Measurements from ENCODE around the gene FAIM2.

DNA sequence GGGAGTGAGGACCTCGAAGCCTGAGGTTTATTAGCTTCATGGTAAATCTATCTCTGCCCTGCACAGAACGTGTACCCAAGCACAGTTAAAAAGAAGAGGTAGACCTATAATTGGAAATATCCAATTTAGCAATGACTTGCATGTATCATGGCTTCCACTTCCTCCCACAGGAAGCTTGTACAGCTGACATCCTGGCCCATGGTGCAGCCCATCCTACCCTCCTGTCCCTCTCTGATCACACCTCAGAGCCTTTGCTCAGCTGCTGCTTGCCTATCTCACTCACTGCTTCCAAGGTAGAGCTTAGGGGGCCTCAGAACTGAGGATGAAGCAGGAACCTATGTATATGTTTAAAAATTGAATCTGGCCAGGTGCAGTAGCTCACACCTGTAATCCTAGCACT is 56.5 kb downstream of the FAIM2 start:
- TF ChIP-seq EZH2phosphoT487 (IDR thresholded peaks at IDR 0.05; ENCODE audit: low read depth, severe bottlenecking, unreplicated experiment) (no peak), EZH2 (IDR thresholded peaks at IDR 0.05; ENCODE audit: borderline replicate concordance) (no peak)
- TF ChIP-seq, protein P1, sequence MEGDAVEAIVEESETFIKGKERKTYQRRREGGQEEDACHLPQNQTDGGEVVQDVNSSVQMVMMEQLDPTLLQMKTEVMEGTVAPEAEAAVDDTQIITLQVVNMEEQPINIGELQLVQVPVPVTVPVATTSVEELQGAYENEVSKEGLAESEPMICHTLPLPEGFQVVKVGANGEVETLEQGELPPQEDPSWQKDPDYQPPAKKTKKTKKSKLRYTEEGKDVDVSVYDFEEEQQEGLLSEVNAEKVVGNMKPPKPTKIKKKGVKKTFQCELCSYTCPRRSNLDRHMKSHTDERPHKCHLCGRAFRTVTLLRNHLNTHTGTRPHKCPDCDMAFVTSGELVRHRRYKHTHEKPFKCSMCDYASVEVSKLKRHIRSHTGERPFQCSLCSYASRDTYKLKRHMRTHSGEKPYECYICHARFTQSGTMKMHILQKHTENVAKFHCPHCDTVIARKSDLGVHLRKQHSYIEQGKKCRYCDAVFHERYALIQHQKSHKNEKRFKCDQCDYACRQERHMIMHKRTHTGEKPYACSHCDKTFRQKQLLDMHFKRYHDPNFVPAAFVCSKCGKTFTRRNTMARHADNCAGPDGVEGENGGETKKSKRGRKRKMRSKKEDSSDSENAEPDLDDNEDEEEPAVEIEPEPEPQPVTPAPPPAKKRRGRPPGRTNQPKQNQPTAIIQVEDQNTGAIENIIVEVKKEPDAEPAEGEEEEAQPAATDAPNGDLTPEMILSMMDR (IDR thresholded peaks at IDR 0.05; ENCODE audit: poor library complexity) = no peak

Measured in hepatocyte (in vitro differentiated cells).